ENCODE data around the gene ACBD4. TPM values are rescaled to one million over a fixed set of nuclear protein-coding genes. Genes with fewer than 3 reads are reported as not detected.

Gene ACBD4
- total RNA-seq, 1 donor from 2014 or later: 11.3 TPM

- no peak for DNase-seq (ENCODE audit: low read depth)
- TF ChIP-seq, protein P1, sequence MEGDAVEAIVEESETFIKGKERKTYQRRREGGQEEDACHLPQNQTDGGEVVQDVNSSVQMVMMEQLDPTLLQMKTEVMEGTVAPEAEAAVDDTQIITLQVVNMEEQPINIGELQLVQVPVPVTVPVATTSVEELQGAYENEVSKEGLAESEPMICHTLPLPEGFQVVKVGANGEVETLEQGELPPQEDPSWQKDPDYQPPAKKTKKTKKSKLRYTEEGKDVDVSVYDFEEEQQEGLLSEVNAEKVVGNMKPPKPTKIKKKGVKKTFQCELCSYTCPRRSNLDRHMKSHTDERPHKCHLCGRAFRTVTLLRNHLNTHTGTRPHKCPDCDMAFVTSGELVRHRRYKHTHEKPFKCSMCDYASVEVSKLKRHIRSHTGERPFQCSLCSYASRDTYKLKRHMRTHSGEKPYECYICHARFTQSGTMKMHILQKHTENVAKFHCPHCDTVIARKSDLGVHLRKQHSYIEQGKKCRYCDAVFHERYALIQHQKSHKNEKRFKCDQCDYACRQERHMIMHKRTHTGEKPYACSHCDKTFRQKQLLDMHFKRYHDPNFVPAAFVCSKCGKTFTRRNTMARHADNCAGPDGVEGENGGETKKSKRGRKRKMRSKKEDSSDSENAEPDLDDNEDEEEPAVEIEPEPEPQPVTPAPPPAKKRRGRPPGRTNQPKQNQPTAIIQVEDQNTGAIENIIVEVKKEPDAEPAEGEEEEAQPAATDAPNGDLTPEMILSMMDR (conservative IDR thresholded peaks at IDR 0.05; ENCODE audit: low read depth, low read length): no peak
- H3K4me3 ChIP-seq (ENCODE audit: low read depth, low read length): no peak overlapping the region
These were observed 55.2 kb downstream of the ACBD4 start for GRCh38 chr17:45190503-45191255.

Other genes starting within 250 kb of the ACBD4 start
- 78.1 and 129 TPM in 2 replicates for gene EFTUD2, start 236.2 kb upstream of the ACBD4 start, total RNA-seq
- 0.58 and 1.0 TPM in 2 replicates for gene GFAP, start 220.2 kb upstream of the ACBD4 start, total RNA-seq
- 22.5 and 26.3 TPM in 2 replicates for gene KIF18B, start 187.9 kb upstream of the ACBD4 start, total RNA-seq
- 0.22 TPM in 1 of 2 replicates, not detected in the other for gene C1QL1, start 167.4 kb upstream of the ACBD4 start, total RNA-seq
- 40.4 and 44.4 TPM in 2 replicates for gene DCAKD, start 84.1 kb upstream of the ACBD4 start, total RNA-seq
- gene NMT1, start 74.4 kb upstream of the ACBD4 start, total RNA-seq: 81.9 and 82.5 TPM in 2 replicates
- 46.0 and 107 TPM in 2 replicates for gene PLCD3, start 3.2 kb upstream of the ACBD4 start, total RNA-seq
- 11.0 and 20.3 TPM in 2 replicates for gene HEXIM1, start 12.8 kb downstream of the ACBD4 start, total RNA-seq
- gene HEXIM2, start 26.2 kb downstream of the ACBD4 start, total RNA-seq: 3.0 and 6.1 TPM in 2 replicates
- gene FMNL1, start 86.2 kb downstream of the ACBD4 start, total RNA-seq: 5.1 and 5.7 TPM in 2 replicates
- gene SPATA32, start 126.4 kb downstream of the ACBD4 start, total RNA-seq: not detected in 2 replicates
- 6.6 and 9.5 TPM in 2 replicates for gene MAP3K14, start 181.3 kb downstream of the ACBD4 start, total RNA-seq

Data from epithelial cell of proximal tubule (primary cell).